MCF 10A (cell line): ENCODE measurements around the gene KRTAP2-1. TPM values are rescaled to one million over a fixed set of nuclear protein-coding genes. Genes with fewer than 3 reads are reported as not detected.
A peak's percentile ranks its signal among the peaks of the same experiment; 100 is the strongest.
"Not testable (repeated sequence)": the region's sequence is repeated elsewhere in the genome, so short reads cannot be mapped to it uniquely, and the experiment has no call there.

Experiments
- BruUV-seq: library from RNA; stranded (reverse); fragments of 400-500 nt; replicated peaks from 2 replicates; lab custom pipeline; 2021; lab: Mats Ljungman, UMichigan
- CTCF ChIA-PET: fragments of 300-600 bp; sonication (Branson Sonifier 250); formaldehyde crosslinking; extraction: SDS; loops from one replicate; lab custom pipeline; 2021; ENCODE audit warnings: antibody characterized with exemption, inconsistent platforms; lab: Yijun Ruan, JAX
- POLR2A ChIA-PET: fragments of 300-600, 350-650 bp; sonication (Branson Sonifier 250); formaldehyde crosslinking; extraction: SDS; loops from one replicate; lab custom pipeline; 2020; ENCODE audit warnings: antibody characterized with exemption, inconsistent platforms; lab: Yijun Ruan, JAX
- DNase-seq: peaks from one replicate; pipeline ENCODE4 v3.0.0-alpha.2; 2018; ENCODE audit not compliant: unreplicated experiment
- H3K27ac Mint-ChIP-seq: one replicate; pipeline ENCODE4 v1.8.0; 2022; ENCODE audit warnings: mild to moderate bottlenecking, low read depth, mixed read lengths; ENCODE audit not compliant: unreplicated experiment
- H3K27me3 Mint-ChIP-seq: one replicate; pipeline ENCODE4 v1.8.0; 2022; ENCODE audit warnings: mixed read lengths; ENCODE audit not compliant: insufficient read depth, unreplicated experiment
- H3K36me3 Mint-ChIP-seq: one replicate; pipeline ENCODE4 v1.8.0; 2022; ENCODE audit warnings: mild to moderate bottlenecking, moderate library complexity, mixed read lengths; ENCODE audit not compliant: insufficient read depth, unreplicated experiment
- H3K4me1 Mint-ChIP-seq: one replicate; pipeline ENCODE4 v1.8.0; 2022; ENCODE audit warnings: mixed read lengths; ENCODE audit not compliant: insufficient read depth, unreplicated experiment
- H3K4me3 Mint-ChIP-seq: one replicate; pipeline ENCODE4 v1.8.0; 2022; ENCODE audit warnings: mild to moderate bottlenecking, moderate library complexity, mixed read lengths; ENCODE audit not compliant: unreplicated experiment
- H3K9me3 Mint-ChIP-seq: one replicate; pipeline ENCODE4 v1.8.0; 2022; ENCODE audit warnings: mixed read lengths; ENCODE audit not compliant: unreplicated experiment
- intact Hi-C: fragments of 100-400 bp; cut with micrococcal nuclease; formaldehyde crosslinking; loops from 2 replicates; pipeline ENCODE4 v1.14.1; 2022
- total RNA-seq: library from RNA; stranded (reverse); gene quantifications from 2 replicates; pipeline ENCODE4 v1.2.3, GENCODE V29; 2022
- TF ChIP-seq, protein P1 (sequence below): fragments of 200-600 bp; IDR thresholded peaks from one replicate; pipeline ENCODE4 v1.8.0; 2022; ENCODE audit warnings: antibody characterized with exemption, mild to moderate bottlenecking; ENCODE audit not compliant: unreplicated experiment

KRTAP2-1 gene
- total RNA-seq, 1 experiment from 2014 or later = not detected

DNA sequence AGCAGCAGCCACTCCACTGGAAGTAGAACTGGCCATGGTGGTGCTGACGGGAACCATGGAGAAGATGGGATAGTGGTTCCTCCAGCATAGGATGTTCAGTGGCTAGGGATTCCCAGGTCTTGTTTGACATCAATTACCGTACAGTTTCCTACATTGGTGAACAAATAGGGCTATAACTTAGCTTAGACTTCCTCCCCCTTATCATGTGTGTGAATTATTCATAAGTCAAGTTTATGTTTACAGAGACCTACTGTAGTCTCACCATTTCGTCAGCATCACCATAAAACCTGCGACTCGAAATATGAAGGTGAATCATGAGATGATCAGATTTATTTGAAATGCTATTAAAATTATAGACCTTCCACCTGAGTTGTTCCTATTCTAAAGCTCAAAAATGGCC is 11.6 kb upstream of the KRTAP2-1 start:
- ChIA-PET POLR2A (interaction anchor here (0.7 kb wide), 2 partner anchors 207 to 484 kb away, joined by 3 to 4 read pairs; no protein-coding TSS in a partner anchor), CTCF (interaction anchor here (0.6 to 0.8 kb wide), 3 partner anchors 149 to 568 kb away, joined by 3 read pairs; no protein-coding TSS in a partner anchor)
- Mint-ChIP-seq H3K9me3 (no peaks in the 10 kb centered on the region), H3K4me1 (peaks cover 25% of the 10 kb centered on the region), H3K27me3 (no peaks in the 10 kb centered on the region), H3K4me3 (no peak overlapping the region), H3K36me3 (no peaks in the 10 kb centered on the region), H3K27ac (peak overlapping the region; percentile 21)
- TF ChIP-seq, protein P1, sequence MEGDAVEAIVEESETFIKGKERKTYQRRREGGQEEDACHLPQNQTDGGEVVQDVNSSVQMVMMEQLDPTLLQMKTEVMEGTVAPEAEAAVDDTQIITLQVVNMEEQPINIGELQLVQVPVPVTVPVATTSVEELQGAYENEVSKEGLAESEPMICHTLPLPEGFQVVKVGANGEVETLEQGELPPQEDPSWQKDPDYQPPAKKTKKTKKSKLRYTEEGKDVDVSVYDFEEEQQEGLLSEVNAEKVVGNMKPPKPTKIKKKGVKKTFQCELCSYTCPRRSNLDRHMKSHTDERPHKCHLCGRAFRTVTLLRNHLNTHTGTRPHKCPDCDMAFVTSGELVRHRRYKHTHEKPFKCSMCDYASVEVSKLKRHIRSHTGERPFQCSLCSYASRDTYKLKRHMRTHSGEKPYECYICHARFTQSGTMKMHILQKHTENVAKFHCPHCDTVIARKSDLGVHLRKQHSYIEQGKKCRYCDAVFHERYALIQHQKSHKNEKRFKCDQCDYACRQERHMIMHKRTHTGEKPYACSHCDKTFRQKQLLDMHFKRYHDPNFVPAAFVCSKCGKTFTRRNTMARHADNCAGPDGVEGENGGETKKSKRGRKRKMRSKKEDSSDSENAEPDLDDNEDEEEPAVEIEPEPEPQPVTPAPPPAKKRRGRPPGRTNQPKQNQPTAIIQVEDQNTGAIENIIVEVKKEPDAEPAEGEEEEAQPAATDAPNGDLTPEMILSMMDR = no peak
- no TSS peak for BruUV-seq
- intact Hi-C loops = no loop called here
- no peak for DNase-seq

DNA sequence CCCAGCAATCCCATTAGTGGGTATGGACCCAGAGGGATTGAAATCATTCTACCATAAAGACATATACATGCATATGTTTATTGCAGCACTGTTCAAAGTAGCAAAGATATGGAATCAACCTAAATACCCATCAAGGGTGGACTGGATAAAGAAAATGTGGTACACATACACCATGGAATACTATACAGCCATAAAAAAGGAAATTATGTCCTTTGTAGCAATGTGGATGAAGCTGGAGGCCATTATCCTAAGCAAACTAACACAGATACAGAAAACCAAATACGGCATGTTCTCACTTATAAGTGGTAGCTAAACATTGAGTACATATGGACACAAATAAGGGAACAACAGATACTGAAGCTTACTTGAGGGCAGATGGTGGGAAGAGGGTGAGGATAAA is 10.4 kb upstream of the KRTAP2-1 start:
- Mint-ChIP-seq H3K36me3 (no peaks in the 10 kb centered on the region), H3K4me1 (peaks cover 25% of the 10 kb centered on the region), H3K27ac (no peak overlapping the region), H3K27me3 (no peaks in the 10 kb centered on the region), H3K4me3 (no peak overlapping the region), H3K9me3 (no peaks in the 10 kb centered on the region)
- no peak for DNase-seq
- TF ChIP-seq, protein P1 = no peak
- BruUV-seq = no TSS peak
- CTCF ChIA-PET = no interaction called here
- intact Hi-C loops = no loop called here
- POLR2A ChIA-PET = no interaction called here

DNA sequence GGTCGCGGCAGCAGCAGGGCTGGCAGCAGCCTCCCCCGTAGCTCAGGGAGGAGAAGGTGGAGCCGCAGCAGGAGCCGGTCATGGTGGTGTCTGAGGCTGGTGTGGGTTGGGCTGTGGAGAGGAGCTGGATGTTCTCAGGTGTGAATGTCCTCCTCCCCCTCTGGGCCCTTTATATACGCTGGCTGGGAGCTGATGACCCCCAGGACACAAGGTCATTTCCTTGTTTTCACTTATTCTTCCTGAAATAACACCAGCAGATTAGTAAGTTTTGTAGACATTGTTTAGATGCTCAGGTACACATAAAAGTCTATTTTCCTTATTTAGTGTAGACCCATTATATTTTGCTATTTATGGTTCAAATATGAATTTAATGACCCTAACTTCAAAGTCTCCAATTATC is 8.0 kb upstream of the KRTAP2-1 start, which contains the start of gene KRTAP2-2:
TSS of gene KRTAP2-2 (minus strand) at position 101 of the 400 bp plus-strand sequence. CDS start at position 82, 19 bp downstream.
- BruUV-seq, H3K27me3 Mint-ChIP-seq, H3K4me3 Mint-ChIP-seq, H3K9me3 Mint-ChIP-seq, H3K27ac Mint-ChIP-seq, intact Hi-C loops, H3K36me3 Mint-ChIP-seq, DNase-seq, POLR2A ChIA-PET: not testable (repeated sequence)
- H3K4me1 Mint-ChIP-seq = peaks cover 13% of the 10 kb centered on the region
- CTCF ChIA-PET = interaction anchor here (0.6 kb wide), 1 partner anchor 115 kb away, joined by 4 read pairs; no protein-coding TSS in a partner anchor

GRCh38 chr17:41054556-41054955 is 7.4 kb upstream of the KRTAP2-1 start:
- H3K27me3 Mint-ChIP-seq, DNase-seq, H3K9me3 Mint-ChIP-seq, H3K27ac Mint-ChIP-seq, BruUV-seq, H3K4me1 Mint-ChIP-seq, intact Hi-C loops, CTCF ChIA-PET, POLR2A ChIA-PET, H3K36me3 Mint-ChIP-seq, H3K4me3 Mint-ChIP-seq: not testable (repeated sequence)

DNA sequence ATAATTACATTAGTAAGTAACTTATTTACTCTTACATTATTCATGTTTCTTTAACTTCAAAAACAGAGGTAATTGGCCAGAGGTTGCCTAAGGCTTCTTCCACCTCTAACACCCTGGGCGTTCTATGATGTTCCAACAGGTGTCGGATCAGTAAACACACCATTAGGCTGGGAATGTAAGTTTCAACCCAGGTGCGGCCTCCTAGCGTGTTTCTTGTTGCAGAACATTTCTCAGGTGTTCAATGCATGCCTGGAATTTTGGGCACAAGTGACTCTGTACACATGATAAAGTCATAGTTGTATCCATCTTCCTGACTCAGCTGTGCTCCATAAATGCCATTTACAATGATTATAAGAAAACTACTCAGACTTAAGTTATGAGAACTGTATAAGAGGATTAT is 6.9 kb upstream of the KRTAP2-1 start:
- Mint-ChIP-seq H3K4me3 (no peak overlapping the region), H3K9me3 (no peaks in the 10 kb centered on the region), H3K36me3 (no peaks in the 10 kb centered on the region), H3K4me1 (peaks cover 4% of the 10 kb centered on the region), H3K27me3 (no peaks in the 10 kb centered on the region), H3K27ac (no peak overlapping the region)
- POLR2A ChIA-PET = no interaction called here
- TF ChIP-seq, protein P1 = no peak
- intact Hi-C loops = no loop called here
- DNase-seq = no peak
- no TSS peak for BruUV-seq
- CTCF ChIA-PET = no interaction called here
